Neuron (in vitro differentiated cells): ENCODE results near the gene KCNK1.
"Not testable (repeated sequence)": the region's sequence is repeated elsewhere in the genome, so short reads cannot be mapped to it uniquely, and the experiment has no call there.

ENCODE experiments used
- H2AFZ ChIP-seq: one replicate; pipeline ENCODE4 v1.6.1; 2013; ENCODE audit warnings: low read depth, mild to moderate bottlenecking, inconsistent platforms, low read length, moderate library complexity
- H3K27me3 ChIP-seq: one replicate; pipeline ENCODE4 v1.6.1; 2013; ENCODE audit warnings: low read length; ENCODE audit not compliant: insufficient read depth
- H3K36me3 ChIP-seq: one replicate; pipeline ENCODE4 v1.6.1; 2013; ENCODE audit warnings: low read length; ENCODE audit not compliant: insufficient read depth
- H3K4me1 ChIP-seq: one replicate; pipeline ENCODE4 v1.6.1; 2013; ENCODE audit warnings: low read length; ENCODE audit not compliant: insufficient read depth
- H3K4me3 ChIP-seq: 2 replicates; pipeline ENCODE4 v1.5.1; 2013; ENCODE audit warnings: mild to moderate bottlenecking, low read length, moderate library complexity
- H3K9me3 ChIP-seq: one replicate; pipeline ENCODE4 v1.6.1; 2013; ENCODE audit warnings: low read length

KCNK1 gene

DNA sequence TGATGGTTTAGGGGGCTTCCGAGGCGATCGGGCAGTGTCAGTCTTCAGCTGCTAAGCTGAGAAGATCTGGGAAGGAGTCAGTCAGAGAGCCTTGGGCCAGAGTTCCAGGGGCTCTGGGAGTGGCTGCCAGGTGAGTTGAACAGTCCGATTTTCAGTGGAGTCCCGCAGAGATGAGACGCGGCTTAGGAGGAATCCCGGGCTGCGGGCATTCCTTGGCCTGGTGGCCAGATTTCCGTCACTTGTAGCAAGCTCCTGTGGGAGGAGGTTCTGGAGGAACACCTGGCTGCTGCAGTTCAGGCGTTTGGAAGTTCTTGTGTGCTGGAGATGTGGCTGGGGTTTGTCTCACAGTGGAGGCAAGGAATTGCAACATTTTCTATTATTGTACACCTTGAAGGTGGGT, 72.7 kb downstream of the KCNK1 start:
- not testable (repeated sequence) for H3K36me3 ChIP-seq, H2AFZ ChIP-seq, H3K4me1 ChIP-seq, H3K27me3 ChIP-seq, H3K4me3 ChIP-seq, H3K9me3 ChIP-seq

DNA sequence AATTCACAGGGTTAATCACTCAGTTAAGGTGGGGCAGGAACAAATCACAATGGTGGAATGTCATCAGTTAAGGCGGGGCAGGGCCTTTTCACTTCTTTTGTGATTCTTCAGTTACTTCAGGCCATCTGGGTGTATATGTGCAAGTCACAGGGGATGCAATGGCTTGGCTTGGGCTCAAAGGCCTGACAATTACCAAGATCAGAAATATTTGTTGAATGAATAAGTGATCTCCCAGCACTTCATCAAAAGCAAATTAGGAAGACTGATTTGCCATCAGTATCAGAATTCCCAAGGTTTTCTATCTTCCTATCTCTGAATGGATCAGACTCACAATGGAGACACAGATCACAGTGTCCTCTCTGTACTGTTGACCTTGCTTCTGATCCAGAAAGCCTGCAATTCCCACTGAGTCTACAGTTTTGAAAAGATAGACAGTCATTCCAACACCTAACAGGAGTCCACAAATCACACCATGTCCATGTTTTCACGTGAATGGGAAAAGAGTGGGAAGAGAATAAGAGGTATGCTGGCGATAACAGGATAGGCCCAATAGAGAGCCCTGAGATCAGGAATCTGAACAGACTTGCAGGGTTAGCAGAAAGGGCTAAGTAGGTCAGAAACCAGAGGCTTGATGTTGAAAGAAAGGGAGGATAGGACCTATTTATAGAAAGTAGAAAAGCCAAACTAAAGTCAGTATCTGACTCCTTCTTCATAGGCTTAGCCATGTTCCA, 75.3 kb downstream of the KCNK1 start:
- H3K4me3 ChIP-seq: no peak overlapping the region
- H3K36me3 ChIP-seq: no peaks in the 10 kb centered on the region
- no peaks in the 10 kb centered on the region for H3K4me1 ChIP-seq
- no peaks in the 10 kb centered on the region for H3K27me3 ChIP-seq
- no peak overlapping the region for H2AFZ ChIP-seq
- no peaks in the 10 kb centered on the region for H3K9me3 ChIP-seq

GRCh38 chr1:233689748-233690254, 75.9 kb downstream of the KCNK1 start:
- no peaks in the 10 kb centered on the region for H3K27me3 ChIP-seq
- H3K4me3 ChIP-seq: no peak overlapping the region

DNA sequence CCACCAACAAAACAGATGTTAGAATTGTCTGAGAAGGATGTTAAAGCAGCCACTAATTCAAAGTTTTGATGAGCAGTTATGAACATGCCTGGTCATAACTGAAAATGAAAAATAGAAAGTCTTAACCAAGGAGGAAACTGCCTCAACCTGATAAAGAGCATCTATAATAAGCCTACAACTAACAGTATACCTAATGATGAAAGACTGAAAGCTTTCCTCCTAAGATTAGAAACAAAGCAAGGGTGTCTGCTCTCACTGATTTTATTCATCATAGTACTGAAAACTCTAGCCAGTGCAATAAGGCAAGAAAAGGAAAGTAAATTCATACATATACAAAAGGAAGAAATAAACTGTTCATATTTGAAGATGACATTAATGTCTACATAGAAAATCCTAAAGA, 82.0 kb downstream of the KCNK1 start:
- no peak overlapping the region for H2AFZ ChIP-seq
- no peaks in the 10 kb centered on the region for H3K36me3 ChIP-seq
- H3K4me1 ChIP-seq: no peaks in the 10 kb centered on the region
- H3K4me3 ChIP-seq: no peak overlapping the region
- H3K9me3 ChIP-seq: no peaks in the 10 kb centered on the region
- H3K27me3 ChIP-seq: no peaks in the 10 kb centered on the region

More at GRCh38 chr1:233689748-233690254, 75.9 kb downstream of the KCNK1 start:
- no peaks in the 10 kb centered on the region for H3K9me3 ChIP-seq
- H3K36me3 ChIP-seq: no peaks in the 10 kb centered on the region
- H3K4me1 ChIP-seq: no peaks in the 10 kb centered on the region
- no peak overlapping the region for H2AFZ ChIP-seq

DNA sequence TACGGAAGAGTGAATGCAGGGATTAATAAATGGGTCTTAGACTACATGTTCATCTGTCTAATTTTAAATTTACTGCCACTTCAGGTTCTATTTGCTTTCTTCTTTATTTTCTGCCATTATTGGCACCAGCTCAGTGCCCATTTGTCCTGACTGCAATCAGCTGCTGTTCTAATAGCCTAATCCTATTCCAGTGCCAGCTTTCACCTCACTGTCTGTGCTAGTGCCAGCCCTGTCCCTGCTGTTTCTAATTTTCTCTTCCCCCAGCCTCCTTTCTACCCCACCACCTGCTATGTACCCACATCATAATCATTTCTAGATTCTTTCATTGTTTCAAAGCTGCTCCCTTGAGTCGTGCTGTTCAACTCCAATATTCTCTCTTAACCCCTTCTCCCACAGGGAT, 86.4 kb downstream of the KCNK1 start:
- Histone ChIP-seq H3K36me3 (no peaks in the 10 kb centered on the region), H3K9me3 (no peaks in the 10 kb centered on the region), H2AFZ (no peak overlapping the region), H3K27me3 (no peaks in the 10 kb centered on the region), H3K4me3 (no peak overlapping the region), H3K4me1 (no peaks in the 10 kb centered on the region)

DNA sequence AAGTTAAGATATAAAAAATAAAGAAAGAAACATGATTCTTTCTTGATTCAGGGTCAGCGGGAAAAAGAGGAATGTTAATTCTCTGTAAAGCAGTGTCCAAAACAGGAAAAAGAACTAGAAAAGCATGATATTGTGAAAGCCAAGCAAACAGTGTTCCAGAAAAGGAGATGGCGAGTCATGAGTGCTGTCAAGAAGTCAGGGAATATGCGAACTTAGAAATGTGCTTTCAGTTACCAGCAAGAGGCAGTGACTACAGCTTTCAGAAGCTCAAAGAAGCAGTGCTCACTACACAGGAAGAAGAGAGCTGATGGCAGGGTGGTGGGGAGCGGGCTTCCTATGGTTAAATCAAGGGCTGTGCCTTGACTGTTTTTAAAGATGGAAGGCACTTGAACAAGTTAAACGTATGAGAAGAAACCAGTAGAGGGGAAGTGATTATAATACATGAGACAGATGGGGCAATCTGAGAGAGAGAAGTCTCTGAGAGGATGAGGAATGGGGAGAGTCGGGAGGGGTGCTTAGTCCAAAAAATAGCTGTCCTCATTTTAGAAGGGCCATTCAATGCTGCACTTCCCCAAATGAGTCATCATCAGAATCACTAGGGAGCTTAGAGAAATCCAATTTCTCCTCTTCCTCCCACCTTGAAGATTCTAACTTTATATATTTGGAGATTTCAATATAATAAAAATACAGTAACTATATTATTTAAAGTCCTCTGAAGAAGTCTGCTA, 90.4 kb downstream of the KCNK1 start:
- no peaks in the 10 kb centered on the region for H3K36me3 ChIP-seq
- H3K4me1 ChIP-seq: no peaks in the 10 kb centered on the region
- H3K9me3 ChIP-seq: no peaks in the 10 kb centered on the region
- no peak overlapping the region for H2AFZ ChIP-seq
- H3K27me3 ChIP-seq: no peaks in the 10 kb centered on the region
- H3K4me3 ChIP-seq: no peak overlapping the region

GRCh38 chr1:233704898-233705723, 91.2 kb downstream of the KCNK1 start:
- Histone ChIP-seq H3K9me3 (no peaks in the 10 kb centered on the region), H3K27me3 (no peaks in the 10 kb centered on the region), H3K4me3 (no peak overlapping the region), H3K36me3 (no peaks in the 10 kb centered on the region), H2AFZ (no peak overlapping the region), H3K4me1 (no peaks in the 10 kb centered on the region)

DNA sequence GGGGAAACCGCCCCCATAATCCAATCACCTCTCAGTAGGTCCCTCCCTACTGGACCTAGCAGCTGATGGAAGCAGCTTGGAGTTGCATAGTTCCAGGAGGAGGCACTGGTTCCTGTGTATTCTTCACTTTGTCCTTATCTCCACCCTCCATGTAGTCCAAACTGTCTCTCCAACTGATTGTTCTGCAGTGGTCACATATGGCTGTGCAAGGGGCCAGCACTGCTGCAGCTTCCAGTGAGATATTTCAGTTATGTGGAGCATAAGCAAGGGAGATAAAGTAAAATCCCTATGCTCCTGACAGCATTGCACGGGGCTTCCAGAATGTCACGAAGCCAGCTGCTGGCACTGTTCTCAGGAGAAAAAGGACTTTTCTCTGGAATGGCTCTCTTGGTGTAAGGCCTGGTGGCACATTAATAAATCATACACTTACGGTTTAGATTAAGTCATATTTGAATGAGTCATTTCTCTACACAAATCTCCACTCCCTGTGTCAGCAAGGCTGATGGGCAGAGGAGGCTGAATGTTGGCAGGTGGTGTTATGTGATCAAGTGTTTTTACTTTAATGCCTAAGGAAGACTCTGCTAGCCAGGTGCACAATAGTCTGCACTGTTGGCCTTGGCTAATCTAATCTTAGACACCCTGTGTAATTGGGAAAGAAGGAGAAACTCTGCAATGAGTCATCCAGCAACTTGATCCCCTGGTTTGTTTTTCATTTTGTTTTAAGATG, 93.4 kb downstream of the KCNK1 start:
- Histone ChIP-seq H3K27me3 (no peaks in the 10 kb centered on the region), H3K36me3 (no peaks in the 10 kb centered on the region), H3K9me3 (no peaks in the 10 kb centered on the region), H3K4me1 (no peaks in the 10 kb centered on the region), H2AFZ (no peak overlapping the region), H3K4me3 (no peak overlapping the region)

DNA sequence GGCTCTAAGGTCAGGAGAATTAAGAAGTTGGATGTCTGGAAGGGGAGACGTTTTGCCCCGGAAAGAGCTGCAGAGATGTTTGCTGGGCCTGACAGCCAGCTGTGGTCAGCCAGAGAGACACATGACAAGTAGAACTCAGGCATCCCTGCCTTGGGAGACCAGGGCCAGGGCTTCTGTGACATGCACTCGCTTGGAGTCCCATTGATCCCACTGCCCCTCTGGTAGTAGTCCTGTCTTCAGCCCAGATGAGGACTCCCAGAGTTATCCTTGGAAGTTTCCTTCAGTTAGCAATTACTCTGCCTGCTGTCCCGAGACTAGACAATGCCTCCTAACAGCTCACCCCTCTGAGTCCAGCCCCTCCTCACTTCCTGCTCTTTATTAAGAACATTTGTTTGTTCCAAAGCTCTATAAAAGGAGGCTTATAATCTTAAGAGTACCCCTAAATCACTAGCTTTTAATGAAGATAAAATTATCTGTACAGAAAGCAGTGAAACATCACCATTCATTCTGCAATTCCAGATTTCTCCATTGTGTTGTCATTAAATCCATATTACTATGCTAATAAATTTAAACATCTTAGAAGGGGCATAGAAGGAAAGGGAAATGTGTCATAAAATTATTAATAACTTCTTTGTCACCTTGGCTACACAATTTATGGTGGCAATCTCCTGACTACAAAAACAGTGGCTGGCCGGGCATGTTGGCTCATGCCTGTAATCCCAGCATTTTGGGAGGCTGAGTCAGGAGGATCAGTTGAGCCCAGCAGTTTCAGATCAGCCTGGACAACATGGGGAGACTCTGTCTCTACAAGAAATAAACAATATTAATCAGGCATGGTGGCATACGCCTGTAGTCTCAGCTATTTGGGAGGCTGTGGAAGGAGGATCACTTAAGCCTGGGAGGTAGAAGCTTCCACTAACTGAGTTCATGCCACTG, 94.2 kb downstream of the KCNK1 start:
- no peaks in the 10 kb centered on the region for H3K36me3 ChIP-seq
- H3K9me3 ChIP-seq: no peaks in the 10 kb centered on the region
- no peak overlapping the region for H2AFZ ChIP-seq
- H3K4me1 ChIP-seq: no peaks in the 10 kb centered on the region
- H3K4me3 ChIP-seq: no peak overlapping the region
- no peaks in the 10 kb centered on the region for H3K27me3 ChIP-seq

DNA sequence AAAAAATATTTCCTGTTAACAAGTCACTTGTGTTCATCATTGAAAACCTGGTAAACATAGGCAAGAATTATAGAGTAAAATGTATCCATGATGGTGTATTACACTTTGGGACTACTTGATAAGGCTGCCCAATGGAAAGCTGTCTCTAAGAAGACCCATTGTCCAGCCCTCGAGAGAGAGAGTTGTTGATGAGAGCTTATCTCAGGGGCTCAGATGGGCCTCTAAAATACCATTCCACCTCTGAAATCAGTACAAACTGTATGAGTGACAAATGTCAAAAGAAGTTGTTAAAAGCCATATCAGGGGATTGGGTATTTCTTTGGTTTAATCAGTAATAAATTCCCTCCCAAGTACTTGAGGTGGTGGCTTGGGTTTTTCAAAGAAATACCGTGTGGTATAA, 96.1 kb downstream of the KCNK1 start:
- Histone ChIP-seq H3K36me3 (no peaks in the 10 kb centered on the region), H3K9me3 (no peaks in the 10 kb centered on the region), H3K4me3 (no peak overlapping the region), H2AFZ (no peak overlapping the region), H3K4me1 (no peaks in the 10 kb centered on the region), H3K27me3 (no peaks in the 10 kb centered on the region)

DNA sequence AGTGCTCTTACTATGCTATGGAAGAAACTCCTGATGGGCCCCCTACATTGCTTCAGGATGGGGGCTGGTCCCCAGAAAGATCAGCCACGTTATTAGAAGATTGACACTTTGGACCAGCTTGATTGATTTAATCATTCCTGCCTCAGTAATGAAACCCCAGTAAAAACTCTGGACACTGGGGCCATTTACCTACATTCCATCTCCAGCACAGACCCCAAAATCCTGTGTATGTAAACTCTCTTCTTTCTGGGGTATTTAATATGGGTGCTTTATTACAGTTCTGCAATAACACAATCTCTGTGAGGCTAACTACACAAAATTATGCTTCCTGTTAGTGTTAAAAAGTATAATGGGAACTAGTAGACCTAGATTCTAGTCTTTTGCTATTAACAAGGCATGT, 96.6 kb downstream of the KCNK1 start:
- Histone ChIP-seq H3K36me3 (no peaks in the 10 kb centered on the region), H3K9me3 (no peaks in the 10 kb centered on the region), H3K27me3 (no peaks in the 10 kb centered on the region), H3K4me1 (no peaks in the 10 kb centered on the region), H3K4me3 (no peak overlapping the region), H2AFZ (no peak overlapping the region)
